GM18858 (cell line): ENCODE results near the gene TBX2.

Source experiments
- ATAC-seq: cut with Tn5 transposase; IDR thresholded peaks from one replicate; pipeline ENCODE4 v1.9.1; 2021; ENCODE audit not compliant: unreplicated experiment

Gene TBX2

DNA sequence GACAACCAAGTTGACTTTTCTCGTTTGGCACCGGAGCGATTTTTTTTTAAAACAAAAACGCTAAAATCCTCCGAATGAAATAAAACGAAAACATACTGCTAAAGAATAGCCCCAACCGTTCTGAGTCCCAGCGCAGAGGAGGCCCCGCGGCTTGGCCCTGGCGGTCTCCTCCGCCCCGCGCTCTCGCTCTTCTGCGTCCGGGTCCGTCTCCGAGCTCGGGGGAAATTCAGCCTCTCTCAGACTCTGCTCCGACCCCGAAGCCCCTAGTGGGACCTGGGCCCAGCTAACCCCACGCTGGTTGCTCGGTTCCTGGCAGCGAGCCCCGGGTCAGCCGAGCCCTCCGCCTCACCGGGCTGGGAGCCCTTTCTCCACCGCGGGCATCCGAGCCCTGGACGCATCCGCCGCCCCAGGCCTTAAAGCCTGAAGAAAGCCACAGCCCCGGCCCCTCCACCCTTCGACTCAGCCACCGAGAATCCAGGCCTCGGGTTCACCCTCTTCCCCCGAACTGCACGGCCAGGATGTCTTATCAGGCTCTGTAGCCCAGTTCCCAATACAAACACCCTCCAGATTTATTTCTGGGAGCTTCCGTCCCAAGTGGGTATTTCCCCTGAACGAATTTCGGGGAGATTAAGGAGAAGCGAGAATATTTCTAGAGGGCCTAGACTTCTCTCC is 1.2 kb downstream of the TBX2 start:
- ATAC-seq, result no peak

DNA sequence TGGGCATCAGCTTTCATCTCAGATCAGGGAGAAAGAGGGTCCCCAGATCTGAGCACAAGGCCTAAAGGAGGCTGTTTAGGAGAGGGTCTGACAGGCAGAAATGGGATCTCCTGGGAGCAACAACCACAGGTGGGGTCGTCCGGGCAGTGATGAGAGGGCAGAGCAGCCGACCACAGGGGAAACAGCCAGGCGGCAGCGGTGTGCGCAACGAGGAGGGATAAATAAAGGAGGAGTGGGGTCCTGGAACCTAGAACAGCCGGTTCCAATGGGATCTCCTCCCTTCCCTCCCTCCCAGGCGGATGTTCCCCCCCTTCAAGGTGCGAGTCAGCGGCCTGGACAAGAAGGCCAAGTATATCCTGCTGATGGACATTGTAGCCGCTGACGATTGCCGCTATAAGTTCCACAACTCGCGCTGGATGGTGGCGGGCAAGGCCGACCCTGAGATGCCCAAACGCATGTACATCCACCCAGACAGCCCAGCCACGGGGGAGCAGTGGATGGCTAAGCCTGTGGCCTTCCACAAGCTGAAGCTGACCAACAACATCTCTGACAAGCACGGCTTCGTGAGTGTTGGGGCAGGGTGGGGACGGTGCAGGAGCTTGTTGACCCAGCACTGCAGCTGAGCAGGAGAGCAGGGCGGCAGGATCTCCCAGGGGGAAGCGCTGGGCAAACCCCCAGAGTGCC is 1.9 kb downstream of the TBX2 start:
- no peak for ATAC-seq

DNA sequence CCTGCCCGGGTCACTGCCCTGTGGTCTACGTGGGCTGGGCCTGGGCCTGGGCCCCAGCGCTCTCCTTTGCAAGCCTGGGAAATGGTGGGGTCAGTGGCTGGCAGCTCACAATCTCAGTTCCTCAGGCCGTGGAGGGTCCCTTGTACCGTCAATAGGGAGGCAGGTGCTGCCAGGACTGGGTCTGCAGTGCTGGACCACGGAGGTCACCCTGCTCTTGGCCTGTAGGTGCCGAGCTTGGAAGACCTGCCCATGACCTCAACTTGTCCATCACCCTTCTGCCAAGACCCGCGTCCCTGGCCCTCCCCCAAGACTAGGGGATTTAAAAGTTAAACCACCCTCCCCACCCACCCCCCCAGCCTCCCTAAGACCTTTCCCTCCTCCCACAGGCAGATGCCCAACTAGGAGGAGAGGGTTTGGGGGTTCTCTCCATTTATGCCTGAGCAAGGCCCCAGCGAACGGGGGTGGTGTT is 2.5 kb downstream of the TBX2 start:
- no peak for ATAC-seq

DNA sequence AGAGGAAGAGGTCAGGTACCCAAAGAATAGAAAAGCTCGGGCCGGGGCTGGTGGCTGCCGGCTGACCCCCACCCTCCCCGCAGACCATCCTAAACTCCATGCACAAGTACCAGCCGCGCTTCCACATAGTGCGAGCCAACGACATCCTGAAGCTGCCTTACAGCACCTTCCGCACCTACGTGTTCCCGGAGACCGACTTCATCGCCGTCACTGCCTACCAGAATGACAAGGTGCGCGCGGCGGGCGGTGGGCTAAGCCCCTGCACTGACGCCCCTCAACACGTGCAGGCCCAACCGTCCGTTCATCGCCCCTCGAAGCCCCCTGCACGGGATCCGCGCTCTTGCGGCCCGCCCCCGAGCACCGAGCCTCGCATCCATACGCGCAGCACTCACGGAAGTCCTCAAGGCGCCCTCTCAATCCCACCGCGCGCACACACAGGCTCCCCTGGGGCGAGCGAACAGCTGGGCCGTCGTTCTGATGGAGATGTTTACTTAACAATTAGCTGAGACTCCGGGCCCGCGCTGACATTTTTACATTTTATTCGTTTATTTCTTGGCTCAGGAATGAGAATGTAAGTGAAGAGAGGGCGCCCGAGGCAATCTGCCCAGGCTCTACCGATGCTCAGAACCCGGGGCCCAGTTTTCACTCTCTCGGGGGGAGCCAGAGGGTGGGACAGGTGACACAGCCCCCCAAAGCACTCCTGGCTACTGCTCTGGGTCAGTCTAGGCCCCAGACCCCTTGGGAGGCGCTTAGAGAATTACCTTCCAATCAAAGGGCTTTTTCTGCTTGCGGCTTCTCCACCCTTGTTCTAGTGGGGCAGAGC is 3.5 kb downstream of the TBX2 start:
- no peak for ATAC-seq

DNA sequence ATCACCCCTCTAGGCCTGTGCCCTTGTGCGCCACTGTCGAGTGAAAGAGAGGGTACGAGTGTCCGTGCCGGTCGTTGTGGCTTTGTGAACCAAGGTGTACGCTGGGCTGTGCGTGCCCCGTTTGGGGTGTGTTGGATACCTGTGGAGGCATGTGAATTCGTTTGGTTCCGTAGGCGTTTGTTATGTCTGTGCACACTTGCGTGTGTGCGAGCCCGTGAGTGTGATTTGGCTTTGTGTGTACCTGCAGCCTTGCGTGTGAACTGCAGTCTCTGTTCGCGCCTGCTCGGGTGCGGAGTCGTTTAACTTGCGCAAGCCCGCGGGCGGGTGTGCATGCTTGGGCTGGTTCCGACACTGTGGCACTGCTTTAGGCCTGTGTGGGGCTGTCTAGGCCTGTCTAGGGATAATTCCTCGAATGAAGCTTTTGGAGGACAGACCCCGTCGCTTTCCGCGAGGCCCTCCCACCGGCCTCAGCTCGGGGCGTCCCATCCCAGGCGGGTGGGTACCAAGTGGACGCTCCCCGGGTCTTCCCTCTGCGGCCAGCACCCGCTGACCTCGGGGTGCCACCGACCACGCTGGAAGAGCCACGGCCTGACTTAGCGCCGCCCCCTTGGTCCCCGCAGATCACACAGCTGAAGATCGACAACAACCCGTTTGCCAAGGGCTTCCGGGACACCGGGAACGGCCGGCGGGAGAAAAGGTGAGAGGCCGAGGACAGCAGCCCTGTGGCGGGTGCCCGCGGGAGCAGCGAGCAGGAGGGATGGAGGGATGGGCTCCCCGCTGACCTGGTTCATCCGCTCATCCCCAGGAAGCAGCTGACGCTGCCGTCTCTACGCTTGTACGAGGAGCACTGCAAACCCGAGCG is 4.4 kb downstream of the TBX2 start:
- no peak for ATAC-seq

DNA sequence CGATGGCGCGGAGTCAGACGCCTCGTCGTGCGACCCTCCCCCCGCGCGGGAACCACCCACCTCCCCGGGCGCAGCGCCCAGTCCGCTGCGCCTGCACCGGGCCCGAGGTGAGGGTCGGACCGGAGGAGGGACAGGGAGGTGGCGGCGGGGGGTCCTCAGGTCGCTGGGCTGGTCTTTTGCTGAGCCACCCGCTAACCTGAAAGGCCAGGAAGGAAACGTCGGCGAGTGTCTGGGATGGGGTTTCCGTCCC is 4.9 kb downstream of the TBX2 start:
- ATAC-seq, result no peak

DNA sequence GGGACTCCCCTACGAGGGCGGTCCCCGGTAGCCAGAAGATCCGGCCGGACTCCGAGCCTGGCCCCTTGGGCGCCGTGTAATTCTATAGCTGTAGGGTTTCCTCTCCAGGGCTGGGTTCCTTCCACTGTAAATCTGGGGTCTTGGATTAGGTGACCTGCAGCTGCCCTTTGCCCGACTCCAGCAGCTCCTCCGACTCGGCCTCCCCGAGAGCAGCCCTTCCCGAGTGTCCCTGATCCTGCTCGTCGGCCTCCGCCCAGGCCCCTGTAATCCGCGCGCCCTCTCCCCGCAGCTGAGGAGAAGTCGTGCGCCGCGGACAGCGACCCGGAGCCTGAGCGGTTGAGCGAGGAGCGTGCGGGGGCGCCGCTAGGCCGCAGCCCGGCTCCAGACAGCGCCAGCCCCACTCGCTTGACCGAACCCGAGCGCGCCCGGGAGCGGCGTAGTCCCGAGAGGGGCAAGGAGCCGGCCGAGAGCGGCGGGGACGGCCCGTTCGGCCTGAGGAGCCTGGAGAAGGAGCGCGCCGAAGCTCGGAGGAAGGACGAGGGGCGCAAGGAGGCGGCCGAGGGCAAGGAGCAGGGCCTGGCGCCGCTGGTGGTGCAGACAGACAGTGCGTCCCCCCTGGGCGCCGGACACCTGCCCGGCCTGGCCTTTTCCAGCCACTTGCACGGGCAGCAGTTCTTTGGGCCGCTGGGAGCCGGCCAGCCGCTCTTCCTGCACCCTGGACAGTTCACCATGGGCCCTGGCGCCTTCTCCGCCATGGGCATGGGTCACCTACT is 5.5 kb downstream of the TBX2 start:
- ATAC-seq, result no peak

DNA sequence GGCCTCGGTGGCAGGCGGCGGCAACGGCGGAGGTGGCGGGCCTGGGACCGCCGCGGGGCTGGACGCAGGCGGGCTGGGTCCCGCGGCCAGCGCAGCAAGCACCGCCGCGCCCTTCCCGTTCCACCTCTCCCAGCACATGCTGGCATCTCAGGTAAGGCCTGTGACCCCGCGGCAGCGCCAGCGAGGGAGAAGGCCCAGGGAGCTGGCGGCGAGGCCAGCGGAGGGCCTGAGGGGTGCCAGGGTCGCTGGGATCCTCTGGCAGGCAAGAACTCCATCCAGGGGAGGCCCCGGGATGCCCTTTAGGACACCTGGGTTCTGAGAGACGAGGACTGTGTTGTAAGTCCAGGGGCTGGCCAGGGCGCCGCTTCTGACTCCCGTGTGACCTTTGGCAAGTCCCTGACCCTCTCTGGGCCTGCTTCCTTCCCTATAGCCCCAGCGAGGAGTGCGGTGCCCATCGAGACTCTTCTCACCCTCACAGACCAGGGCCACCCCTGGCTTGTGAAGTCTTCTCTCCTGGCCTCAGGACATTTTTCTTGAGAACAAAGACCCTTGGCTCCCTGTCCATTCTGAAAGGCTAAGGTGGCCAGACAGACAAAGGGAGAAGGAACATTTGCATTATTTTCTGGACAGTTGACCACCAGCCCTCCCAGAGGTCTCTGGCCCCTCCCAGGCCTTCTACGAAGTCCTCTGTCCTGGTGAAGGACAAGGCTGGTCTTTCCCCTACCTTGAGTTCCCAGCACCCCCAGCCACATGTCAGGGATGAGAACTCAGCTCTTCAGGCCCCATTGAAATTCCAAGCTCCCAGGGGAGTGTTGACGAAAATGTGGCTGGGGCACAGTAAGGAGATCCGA is 6.3 kb downstream of the TBX2 start:
- no peak for ATAC-seq

DNA sequence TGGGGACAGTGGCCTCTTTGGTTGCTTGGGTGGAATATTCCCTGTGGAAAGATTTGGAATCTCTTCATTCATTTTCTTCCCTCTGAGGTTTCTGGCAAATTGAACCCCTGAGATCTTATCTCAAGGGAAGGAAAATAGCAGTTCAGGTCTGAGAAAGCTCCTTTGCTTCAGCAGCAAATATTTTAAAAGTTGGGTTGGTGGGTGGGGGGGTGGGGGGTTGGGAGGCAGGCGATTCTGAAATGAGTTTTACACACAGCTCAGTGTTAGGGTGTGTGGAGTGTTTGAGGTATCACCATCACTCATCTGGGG is 6.8 kb downstream of the TBX2 start:
- ATAC-seq, result no peak

DNA sequence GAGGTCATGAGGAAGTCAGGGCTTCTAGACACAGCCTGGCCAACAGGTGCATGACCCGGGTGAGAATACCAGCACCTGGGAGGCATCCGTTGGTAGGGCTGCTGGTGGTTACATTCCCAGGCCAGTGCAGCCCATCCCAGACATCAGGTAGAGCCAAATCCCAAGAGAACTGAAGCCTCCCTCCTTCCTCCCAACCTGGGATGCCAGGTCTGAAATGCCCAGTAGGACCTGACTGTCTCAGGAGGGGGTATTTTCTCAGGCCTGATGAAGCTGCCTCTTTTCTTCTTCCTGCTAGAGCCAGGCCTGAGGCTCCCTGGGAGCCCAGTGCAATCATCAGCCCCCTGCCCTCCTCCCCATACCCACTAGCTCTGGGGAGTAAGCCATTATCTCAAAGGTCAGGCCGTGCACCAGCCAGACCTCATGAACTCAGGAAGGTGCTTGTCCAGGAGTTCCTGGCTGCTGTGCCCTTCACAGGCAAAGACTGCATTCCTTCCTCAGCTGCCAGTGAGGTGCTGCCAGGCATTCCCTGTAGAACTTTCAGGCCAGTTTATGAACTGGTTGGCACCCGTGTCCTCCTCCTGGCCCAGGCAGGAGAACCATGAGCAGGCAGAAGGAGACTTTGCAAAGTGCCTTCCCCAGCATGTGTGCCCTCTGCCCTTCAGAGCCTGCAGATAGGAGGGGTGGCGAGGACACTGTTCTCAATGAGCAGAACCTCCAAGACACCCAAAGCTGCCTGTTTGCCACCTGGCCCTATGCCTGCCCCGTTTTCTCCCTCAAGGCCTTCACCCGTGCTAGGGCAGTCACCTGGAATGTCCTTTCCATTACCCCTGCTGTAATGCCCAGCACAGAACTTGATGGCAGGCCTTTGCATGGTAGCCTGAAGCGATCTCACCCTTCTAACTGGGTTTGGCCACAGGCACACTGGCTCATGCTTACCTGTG is 7.6 kb downstream of the TBX2 start:
- ATAC-seq, result no peak

DNA sequence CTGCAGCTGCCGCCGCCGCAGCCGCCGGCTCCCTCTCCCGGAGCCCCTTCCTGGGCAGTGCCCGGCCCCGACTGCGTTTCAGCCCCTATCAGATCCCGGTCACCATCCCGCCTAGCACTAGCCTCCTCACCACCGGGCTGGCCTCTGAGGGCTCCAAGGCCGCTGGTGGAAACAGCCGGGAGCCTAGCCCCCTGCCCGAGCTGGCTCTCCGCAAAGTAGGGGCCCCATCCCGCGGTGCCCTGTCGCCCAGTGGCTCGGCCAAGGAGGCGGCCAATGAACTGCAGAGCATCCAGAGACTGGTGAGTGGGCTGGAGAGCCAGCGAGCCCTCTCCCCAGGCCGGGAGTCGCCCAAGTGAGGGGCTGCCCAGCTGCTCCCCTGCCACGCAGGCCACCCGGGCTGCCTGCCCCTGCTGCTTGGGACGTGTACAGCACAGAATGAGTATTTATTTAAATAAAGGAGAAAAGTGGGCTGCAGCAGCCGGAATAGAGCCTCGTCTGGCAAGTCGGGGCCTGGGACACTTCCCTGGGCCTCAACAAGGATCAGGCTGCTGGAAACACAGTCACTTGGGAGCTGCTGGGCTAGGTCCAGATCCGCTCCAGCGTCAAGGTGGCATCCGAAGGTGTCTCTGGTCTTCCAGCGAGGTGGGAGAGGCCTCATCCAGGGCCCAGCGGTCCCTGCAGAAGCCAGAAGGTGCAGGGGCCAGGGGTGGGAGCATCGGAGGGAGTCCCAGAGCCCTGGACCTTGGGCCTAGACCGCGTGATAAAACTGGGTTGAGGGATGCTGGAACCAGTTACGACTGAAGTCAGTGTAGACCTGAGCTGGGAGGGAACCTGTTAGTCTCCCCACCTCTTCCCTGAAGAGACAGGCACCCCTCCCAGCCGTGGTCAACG is 8.8 kb downstream of the TBX2 start:
- ATAC-seq, result no peak

DNA sequence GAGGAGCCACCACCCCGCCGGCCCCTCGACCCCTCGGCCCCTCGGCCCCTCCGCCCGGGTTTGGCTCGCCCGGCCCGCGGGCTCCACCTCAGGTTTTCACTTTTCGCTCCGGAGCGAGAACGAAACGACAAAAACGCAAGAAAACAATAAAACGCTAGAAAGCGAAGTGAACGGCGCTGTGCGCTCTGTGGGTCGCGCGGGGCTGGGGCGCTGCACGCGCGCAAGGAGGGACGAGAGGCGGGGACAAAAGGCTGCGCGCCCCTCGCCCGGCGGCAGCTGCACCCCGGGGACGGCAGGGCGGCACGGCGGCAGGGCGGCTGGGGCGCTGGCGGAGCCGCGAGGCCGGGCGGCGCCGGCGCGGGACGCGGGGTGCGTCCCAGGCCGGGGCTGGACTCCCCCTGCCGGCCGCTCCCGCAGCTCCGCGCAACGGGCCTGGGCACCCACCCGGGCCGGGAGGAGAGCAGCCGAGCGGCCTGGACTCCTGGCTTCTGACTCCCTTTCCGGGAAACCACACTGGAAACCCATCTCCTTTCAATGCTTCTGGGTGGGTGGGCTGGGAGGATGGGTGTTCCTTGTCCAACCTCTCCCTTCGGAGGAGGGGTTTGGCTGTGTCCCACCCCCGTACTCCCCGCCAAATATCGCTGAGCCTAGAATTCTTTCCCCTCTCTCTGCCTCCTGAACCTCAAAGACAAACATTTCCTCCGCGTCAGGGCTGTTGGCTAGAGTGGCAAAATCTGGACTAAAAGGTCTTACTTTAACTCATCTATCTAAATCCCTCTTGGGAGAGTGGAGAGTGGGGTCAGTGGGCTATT is 9.9 kb downstream of the TBX2 start:
- ATAC-seq, result no peak

DNA sequence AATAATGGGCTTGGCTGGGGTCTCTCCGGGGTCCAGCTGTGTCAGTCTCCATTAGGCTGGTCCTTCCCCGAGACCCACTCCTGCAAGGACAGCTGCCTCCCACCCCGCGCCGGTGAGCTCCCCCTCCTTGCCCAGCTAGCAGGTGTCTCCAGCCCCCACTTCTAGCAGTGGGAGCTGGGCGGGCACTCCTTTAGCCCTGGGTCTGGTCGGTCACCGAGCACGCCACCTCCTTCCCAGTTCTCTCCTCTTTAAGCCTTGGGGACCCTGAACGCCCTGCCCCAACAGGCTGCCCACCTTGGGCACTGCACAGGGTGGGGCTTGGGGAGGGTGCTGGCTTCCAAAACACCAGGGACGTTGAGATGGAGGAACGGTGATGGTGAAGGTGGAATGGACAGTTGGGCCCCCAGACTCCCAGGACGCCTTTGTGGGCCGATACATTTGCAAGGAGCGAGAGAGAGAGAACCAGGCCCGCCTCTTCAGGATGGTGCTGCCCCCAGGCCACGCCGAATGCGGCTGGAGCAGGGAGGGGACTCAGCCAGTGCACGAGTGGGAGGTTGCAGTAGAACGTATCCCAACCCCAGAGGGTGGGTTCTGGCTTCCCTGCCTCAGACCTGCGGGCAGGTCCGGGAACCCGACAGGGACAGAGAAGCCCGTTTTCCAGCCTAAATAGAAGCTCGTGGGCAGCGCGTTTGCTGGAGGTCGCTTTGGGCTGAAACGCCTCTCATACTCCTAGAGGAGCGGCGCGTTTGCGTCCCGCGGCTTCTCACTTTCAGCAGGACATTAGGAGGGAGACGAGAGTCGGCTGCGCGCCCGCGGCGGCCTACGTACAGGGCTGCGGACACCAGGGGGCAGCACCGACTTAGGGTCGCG is 10.7 kb downstream of the TBX2 start:
- no peak for ATAC-seq

DNA sequence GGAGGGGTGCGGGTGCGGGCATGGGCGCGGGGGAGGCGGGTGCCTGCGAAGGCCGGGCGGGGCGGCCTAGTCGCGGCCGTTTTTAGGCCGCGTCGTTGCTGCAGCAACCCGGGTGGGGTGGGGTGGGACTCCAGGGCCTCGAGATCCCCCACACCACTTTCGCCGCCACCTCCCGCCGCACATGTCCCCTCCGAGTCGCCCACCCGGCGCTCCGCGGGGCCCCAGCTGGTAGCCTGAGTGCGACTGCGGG is 11.3 kb downstream of the TBX2 start:
- no peak for ATAC-seq

DNA sequence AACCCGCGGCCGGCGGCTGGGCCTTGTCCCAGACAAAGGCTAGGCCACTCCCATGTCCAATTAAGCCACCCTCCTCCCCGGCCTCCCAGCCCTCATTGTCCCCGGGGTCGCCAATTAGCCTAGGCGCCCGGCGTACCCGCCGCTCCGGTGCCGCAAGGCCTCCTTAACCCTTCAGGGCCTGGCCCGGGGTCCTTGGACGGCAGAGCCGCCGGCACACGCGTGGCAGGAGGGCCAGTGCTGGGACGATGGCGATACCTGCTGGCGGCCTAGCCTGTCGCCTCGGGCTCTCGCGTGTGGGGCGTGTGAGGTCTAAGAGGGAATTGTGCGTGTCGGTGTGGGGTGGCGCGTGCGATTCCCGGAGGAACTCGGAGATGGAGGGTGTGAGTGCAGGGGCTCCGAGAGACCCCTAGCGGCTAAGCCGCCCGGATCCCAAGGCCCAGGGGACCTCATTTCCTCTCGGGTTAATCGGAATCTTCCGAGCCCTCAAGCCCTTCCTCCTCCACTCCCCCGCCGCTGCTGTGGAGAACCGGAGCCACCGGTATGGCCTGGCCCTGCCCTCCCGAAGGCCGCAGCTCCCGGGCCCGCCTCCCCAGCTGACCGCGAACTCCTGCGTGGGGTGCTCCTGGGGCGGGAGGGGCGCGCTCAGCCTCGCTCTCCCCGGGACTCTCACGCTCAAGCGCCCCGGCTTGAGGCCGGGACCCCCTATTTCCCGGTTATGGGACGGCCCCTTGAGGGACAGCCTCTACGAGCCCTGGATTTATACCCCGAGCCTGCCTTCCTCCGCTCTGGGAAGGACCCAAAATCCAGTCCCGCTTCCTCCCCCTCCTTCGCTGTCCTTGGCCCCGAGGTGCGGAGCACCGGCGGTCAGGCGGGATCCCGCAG is 11.9 kb downstream of the TBX2 start:
- no peak for ATAC-seq
